SK-N-SH (cell line): Measurements from ENCODE around the gene AMIGO1. TPM values are rescaled to one million over a fixed set of nuclear protein-coding genes. Genes with fewer than 3 reads are reported as not detected.

Experiments used
- CTCF ChIA-PET: fragments of 300-600, 350-600 bp; formaldehyde crosslinking; extraction: SDS; loops from one replicate; lab custom pipeline; 2021; lab: Yijun Ruan, JAX
- POLR2A ChIA-PET: fragments of 350-600 bp; sonication (Branson Sonifier 250); formaldehyde crosslinking; extraction: SDS; loops from one replicate; lab custom pipeline; 2020; ENCODE audit warnings: antibody characterized with exemption, inconsistent platforms; lab: Yijun Ruan, JAX
- DNase-seq: peaks from one replicate; pipeline ENCODE4 v3.0.0; 2012
- H2AFZ ChIP-seq: fragments of 200-600 bp; sonication (generic); 2 replicates; pipeline ENCODE4 v1.8.1; 2016; ENCODE audit warnings: antibody characterized with exemption, mild to moderate bottlenecking, low read depth
- H3F3A ChIP-seq: fragments of 200-600 bp; sonication (generic); replicated peaks from 2 replicates; pipeline ENCODE3; 2016; ENCODE audit warnings: antibody characterized with exemption, mild to moderate bottlenecking; ENCODE audit not compliant: insufficient read depth
- H3K27ac ChIP-seq, 2 experiments: fragments of 200-500 bp in 1 of 2; fragments of 200-600 bp in 1 of 2; sonication (Bioruptor generic) in 1 of 2; sonication (generic), shearing (Covaris generic) in 1 of 2; 2 replicates each; pipeline versions ENCODE4 v1.5.1 to v1.6.1; 2014 to 2016; ENCODE audit warnings: low read depth in 2 of 2, inconsistent platforms in 1 of 2, low read length in 1 of 2, mild to moderate bottlenecking in 1 of 2, mixed read lengths in 1 of 2
- H3K27me3 ChIP-seq: fragments of 200-600 bp; sonication (generic), shearing (Covaris generic); 2 replicates; pipeline ENCODE4 v1.6.1; 2016; ENCODE audit warnings: mixed run types; ENCODE audit not compliant: insufficient read depth
- H3K36me3 ChIP-seq, 2 experiments: fragments of 200-500 bp in 1 of 2; fragments of 200-600 bp in 1 of 2; sonication (Bioruptor generic) in 1 of 2; sonication (generic) in 1 of 2; replicated peaks in 1 of 2; 2 replicates each; pipeline versions ENCODE3 to v1.5.1; 2014 to 2016; ENCODE audit warnings: low read length in 1 of 2, mild to moderate bottlenecking in 1 of 2; ENCODE audit not compliant: insufficient read depth in 2 of 2, control insufficient read depth in 1 of 2
- H3K4me1 ChIP-seq, 2 experiments: fragments of 200-500 bp in 1 of 2; fragments of 200-600 bp in 1 of 2; sonication (Bioruptor generic) in 1 of 2; sonication (generic), shearing (Covaris generic) in 1 of 2; 2 replicates each; pipeline versions ENCODE4 v1.5.1 to v1.6.1; 2014 to 2016; ENCODE audit warnings: low read depth in 1 of 2, low read length in 1 of 2, mixed run types in 1 of 2; ENCODE audit not compliant: insufficient read depth in 2 of 2, control insufficient read depth in 1 of 2
- H3K4me2 ChIP-seq: fragments of 200-600 bp; sonication (generic), shearing (Covaris generic); 2 replicates; pipeline ENCODE4 v1.6.1; 2017; ENCODE audit warnings: mixed run types
- H3K4me3 ChIP-seq, 2 experiments: fragments of 200-500 bp in 1 of 2; fragments of 200-600 bp in 1 of 2; sonication (Bioruptor generic) in 1 of 2; sonication (generic), shearing (Covaris generic) in 1 of 2; 2 replicates each; pipeline versions ENCODE4 v1.5.1 to v1.8.1; 2014 to 2016; ENCODE audit warnings: low read depth in 2 of 2, inconsistent platforms in 1 of 2, low read length in 1 of 2, mild to moderate bottlenecking in 1 of 2, mixed read lengths in 1 of 2, moderate library complexity in 1 of 2
- H3K79me2 ChIP-seq: fragments of 200-600 bp; sonication (generic); 2 replicates; pipeline ENCODE4 v1.8.1; 2017; ENCODE audit warnings: mild to moderate bottlenecking; ENCODE audit not compliant: insufficient read depth
- H3K9ac ChIP-seq: fragments of 200-600 bp; sonication (generic); 2 replicates; pipeline ENCODE4 v1.6.1; 2017; ENCODE audit warnings: mixed run types
- H3K9me2 ChIP-seq: fragments of 200-600 bp; sonication (generic); 2 replicates; pipeline ENCODE4 v1.6.1; 2017; ENCODE audit warnings: mixed run types
- H3K9me3 ChIP-seq: fragments of 200-600 bp; sonication (generic); 2 replicates; pipeline ENCODE4 v1.6.1; 2017; ENCODE audit warnings: mixed run types, mild to moderate bottlenecking, moderate library complexity
- H4K20me1 ChIP-seq: fragments of 200-600 bp; sonication (generic); 2 replicates; pipeline ENCODE4 v1.6.1; 2017; ENCODE audit warnings: mild to moderate bottlenecking, mixed run types; ENCODE audit not compliant: insufficient read depth
- CHD2 ChIP-seq: fragments of 150-350 bp; IDR thresholded peaks from 2 replicates; pipeline ENCODE4 v1.6.1; 2018; ENCODE audit warnings: low read length; ENCODE audit not compliant: partially characterized antibody
- CTCF ChIP-seq: fragments of 200-600 bp; sonication (generic); IDR thresholded peaks from 2 replicates; pipeline ENCODE4 v1.6.1; 2017; ENCODE audit warnings: antibody characterized with exemption, mild to moderate bottlenecking, moderate library complexity
- IRF3 ChIP-seq: fragments of 150-350 bp; IDR thresholded peaks from 2 replicates; pipeline ENCODE4 v1.6.1; 2016; ENCODE audit warnings: mild to moderate bottlenecking, low read depth, low read length
- JUND ChIP-seq: IDR thresholded peaks from 2 replicates; pipeline ENCODE4 v1.4.0; 2012
- SIN3A ChIP-seq: IDR thresholded peaks from 2 replicates; pipeline ENCODE4 v1.6.1; 2012; ENCODE audit warnings: low read depth, mild to moderate bottlenecking, low read length, moderate library complexity, borderline replicate concordance
- YY1 ChIP-seq: IDR thresholded peaks from 2 replicates; pipeline ENCODE4 v1.4.0; 2012; ENCODE audit warnings: low read depth, mild to moderate bottlenecking
- WGBS: methylation state at CpG from one replicate; pipeline ENCODE4 v1.1.6; 2017; ENCODE audit warnings: low lambda C conversion rate; 5-methylcytosine and 5-hydroxymethylcytosine counted together
- polyA plus RNA-seq, 3 experiments: library from polyadenylated mRNA; depleted of rRNA; stranded (reverse); fragments of >200 nt; gene quantifications; 2 replicates each; pipeline ENCODE4 v1.2.3, GENCODE V29; 2012

AMIGO1 gene
- polyA plus RNA-seq, 1 of the 3 experiments (the other 2 are of a cell fraction): 0.95 TPM

DNA sequence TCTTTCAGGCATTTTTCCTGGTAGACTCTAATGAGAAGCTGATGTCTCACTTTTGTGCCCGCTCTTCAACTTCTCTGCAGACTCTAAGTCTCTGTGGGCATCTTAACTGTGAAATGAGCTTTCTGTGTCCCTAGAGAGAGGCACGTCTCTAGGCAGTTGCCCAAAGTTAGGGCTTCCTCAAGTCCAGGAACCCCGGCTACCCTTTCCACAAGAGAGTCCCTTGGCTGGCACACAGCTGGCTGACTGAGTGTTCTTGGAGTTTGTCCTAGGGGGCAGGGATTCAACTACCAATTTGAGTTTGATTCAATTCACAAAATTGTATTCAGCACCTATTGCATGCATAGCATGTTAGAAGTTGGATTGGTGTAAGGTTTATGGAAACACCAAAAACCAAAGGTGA is 31.6 kb upstream of the AMIGO1 start:
- H3K9me2 ChIP-seq: no peaks in the 10 kb centered on the region
- peaks cover 0 to 14% of the 10 kb centered on the region in 2 experiments; a peak in 1 of 4 replicates for H3K4me1 ChIP-seq
- no peak overlapping the region for H2AFZ ChIP-seq
- no peak overlapping the region for H3K9ac ChIP-seq
- no peak overlapping the region for H3K4me2 ChIP-seq
- H3K27ac ChIP-seq: no peak overlapping the region
- no peaks in the 10 kb centered on the region for H3F3A ChIP-seq
- H3K79me2 ChIP-seq: no peaks in the 10 kb centered on the region
- CTCF ChIA-PET: interaction anchor here (0.7 to 26.3 kb wide), 10 partner anchors 7 to 445 kb away, joined by 3 to 1710 read pairs (median 10); partner anchors contain the start of genes AHCYL1, AMIGO1, ATXN7L2 and CYB561D1
- no peaks in the 10 kb centered on the region for H4K20me1 ChIP-seq
- no peak overlapping the region for H3K4me3 ChIP-seq
- H3K36me3 ChIP-seq: no peaks in the 10 kb centered on the region
- H3K9me3 ChIP-seq: no peaks in the 10 kb centered on the region
- TF ChIP-seq CHD2: no peak
- no peak for TF ChIP-seq JUND
- no peak for TF ChIP-seq CTCF
- no peak for TF ChIP-seq IRF3
- TF ChIP-seq YY1: no peak
- TF ChIP-seq SIN3A: no peak
- TF ChIP-seq, all 33 proteins: peak for 0
- H3K27me3 ChIP-seq: no peaks in the 10 kb centered on the region
- 78% methylated on average over 3 of the region's 3 CpGs for WGBS
- POLR2A ChIA-PET: interaction anchor here (0.9 kb wide), 1 partner anchor 8 kb away, joined by 3 read pairs; no protein-coding TSS in a partner anchor
- DNase-seq: no peak

- no peaks in the 10 kb centered on the region for H3K27me3 ChIP-seq
- peaks cover 0 to 25% of the 10 kb centered on the region in 2 experiments; a peak in 1 of 4 replicates for H3K4me1 ChIP-seq
- H3K9me3 ChIP-seq: no peaks in the 10 kb centered on the region
- 80% methylated on average over 2 of the region's 7 CpGs for WGBS
- no peak for TF ChIP-seq YY1
- H3K27ac ChIP-seq: no peak within 1 kb of the TSS
- H3K36me3 ChIP-seq: no peaks in the 10 kb centered on the region
- no peak for DNase-seq
- H2AFZ ChIP-seq: no peak within 1 kb of the TSS
- no peaks in the 10 kb centered on the region for H3F3A ChIP-seq
- H3K79me2 ChIP-seq: no peaks in the 10 kb centered on the region
- no peaks in the 10 kb centered on the region for H3K9me2 ChIP-seq
- H3K4me3 ChIP-seq: no peak within 1 kb of the TSS
- H3K9ac ChIP-seq: no peak within 1 kb of the TSS
- no peaks in the 10 kb centered on the region for H4K20me1 ChIP-seq
- POLR2A ChIA-PET: no interaction called here
- CTCF ChIA-PET: interaction anchor here (1.2 to 26.3 kb wide), 5 partner anchors 39 to 445 kb away, joined by 4 to 1710 read pairs (median 12); partner anchors contain the start of genes AHCYL1, AMIGO1, ATXN7L2 and CYB561D1
- H3K4me2 ChIP-seq: no peak within 1 kb of the TSS
Observed at GRCh38 chr1:109539676-109540075, 30.1 kb upstream of the AMIGO1 start, which contains the start of gene GPR61. Gene GPR61, plus strand, starts transcription at chr1:109539872. Its CDS starts 3,151 bp downstream, at chr1:109543023.
